HUES64 (cell line): Measurements from ENCODE around the gene GHITM.
A peak's percentile ranks its signal among the peaks of the same experiment; 100 is the strongest.
"Not testable (repeated sequence)": the region's sequence is repeated elsewhere in the genome, so short reads cannot be mapped to it uniquely, and the experiment has no call there.

ENCODE experiments used
- H3K27ac ChIP-seq: 2 replicates; pipeline ENCODE4 v1.7.0; 2013; ENCODE audit warnings: low read depth, low read length, inconsistent platforms
- H3K27me3 ChIP-seq: 2 replicates; pipeline ENCODE4 v1.6.1; 2013; ENCODE audit warnings: mild to moderate bottlenecking, low read length; ENCODE audit not compliant: insufficient read depth
- H3K36me3 ChIP-seq: 2 replicates; pipeline ENCODE4 v1.6.1; 2013; ENCODE audit warnings: mild to moderate bottlenecking, low read length; ENCODE audit not compliant: insufficient read depth
- H3K4me1 ChIP-seq: 2 replicates; pipeline ENCODE4 v1.6.1; 2013; ENCODE audit warnings: mild to moderate bottlenecking, low read length, moderate library complexity; ENCODE audit not compliant: insufficient read depth
- H3K4me3 ChIP-seq: 2 replicates; pipeline ENCODE4 v1.5.1; 2013; ENCODE audit warnings: mild to moderate bottlenecking, low read length, moderate library complexity
- H3K9ac ChIP-seq: 2 replicates; pipeline ENCODE4 v1.6.1; 2013; ENCODE audit warnings: mild to moderate bottlenecking, low read depth, low read length
- H3K9me3 ChIP-seq: 2 replicates; pipeline ENCODE4 v1.6.1; 2013; ENCODE audit warnings: low read depth, low read length; ENCODE audit not compliant: insufficient read depth
- WGBS: fragments of 150-250, 120-280 bp; methylation state at CpG from one replicate; pipeline ENCODE4 v1.1.7; 2013; ENCODE audit warnings: missing lambda C conversion rate; 5-methylcytosine and 5-hydroxymethylcytosine counted together

GHITM gene

GRCh38 chr10:84117686-84118394 is 21.5 kb upstream of the GHITM start:
- Histone ChIP-seq H3K9me3 (no peaks in the 10 kb centered on the region), H3K4me3 (no peak overlapping the region), H3K27ac (no peak overlapping the region), H3K27me3 (no peaks in the 10 kb centered on the region), H3K9ac (no peak overlapping the region), H3K36me3 (no peaks in the 10 kb centered on the region), H3K4me1 (no peaks in the 10 kb centered on the region)
- 85% methylated on average over 2 of the region's 2 CpGs for WGBS

GRCh38 chr10:84118395-84119006 is 20.8 kb upstream of the GHITM start:
- Histone ChIP-seq H3K9me3 (no peaks in the 10 kb centered on the region), H3K9ac (no peak overlapping the region), H3K27ac (no peak overlapping the region), H3K4me3 (no peak overlapping the region), H3K36me3 (no peaks in the 10 kb centered on the region), H3K4me1 (no peaks in the 10 kb centered on the region), H3K27me3 (no peaks in the 10 kb centered on the region)
- 93% methylated on average over 11 of the region's 12 CpGs for WGBS

GRCh38 chr10:84123362-84123761 is 15.9 kb upstream of the GHITM start:
- H3K9me3 ChIP-seq = peaks cover 23% of the 10 kb centered on the region
- H3K27ac ChIP-seq = no peak overlapping the region
- H3K36me3 ChIP-seq = no peaks in the 10 kb centered on the region
- H3K4me1 ChIP-seq = no peaks in the 10 kb centered on the region
- no peaks in the 10 kb centered on the region for H3K27me3 ChIP-seq
- 90% methylated on average over 1 of the region's 1 CpG for WGBS
- H3K9ac ChIP-seq = no peak overlapping the region
- no peak overlapping the region for H3K4me3 ChIP-seq

GRCh38 chr10:84125910-84126784 is 13.2 kb upstream of the GHITM start:
- not testable (repeated sequence) for H3K27me3 ChIP-seq, H3K4me3 ChIP-seq, H3K9ac ChIP-seq, H3K27ac ChIP-seq, H3K36me3 ChIP-seq, H3K4me1 ChIP-seq
- 85% methylated on average over 10 of the region's 10 CpGs for WGBS
- H3K9me3 ChIP-seq = peaks cover 23% of the 10 kb centered on the region

GRCh38 chr10:84126785-84127167 is 12.5 kb upstream of the GHITM start:
- Histone ChIP-seq H3K4me1 (no peaks in the 10 kb centered on the region), H3K36me3 (no peaks in the 10 kb centered on the region), H3K27me3 (no peaks in the 10 kb centered on the region), H3K9ac (no peak overlapping the region), H3K27ac (no peak overlapping the region), H3K9me3 (peaks cover 23% of the 10 kb centered on the region), H3K4me3 (no peak overlapping the region)
- WGBS = 85% methylated on average over 1 of the region's 1 CpG

GRCh38 chr10:84135836-84136235 is 3.5 kb upstream of the GHITM start:
- Histone ChIP-seq H3K9ac (no peak overlapping the region), H3K4me3 (no peak overlapping the region), H3K4me1 (peaks cover 13% of the 10 kb centered on the region), H3K36me3 (no peaks in the 10 kb centered on the region), H3K27me3 (no peaks in the 10 kb centered on the region), H3K27ac (no peak overlapping the region), H3K9me3 (no peaks in the 10 kb centered on the region)
- WGBS = 73% methylated on average over 2 of the region's 2 CpGs

GRCh38 chr10:84137811-84138210 is 1.5 kb upstream of the GHITM start:
- WGBS = 90% methylated on average over 2 of the region's 2 CpGs
- Histone ChIP-seq H3K36me3 (peaks cover 15% of the 10 kb centered on the region), H3K4me3 (no peak overlapping the region), H3K4me1 (peaks cover 13% of the 10 kb centered on the region), H3K27me3 (no peaks in the 10 kb centered on the region), H3K9ac (no peak overlapping the region), H3K27ac (no peak overlapping the region), H3K9me3 (no peaks in the 10 kb centered on the region)

GRCh38 chr10:84138478-84139125 is 707 bp upstream of the GHITM start:
- no peak overlapping the region; the same call in 1 of the 2 replicates for H3K27ac ChIP-seq
- H3K36me3 ChIP-seq = peaks cover 23% of the 10 kb centered on the region
- no peaks in the 10 kb centered on the region for H3K27me3 ChIP-seq
- H3K9me3 ChIP-seq = no peaks in the 10 kb centered on the region
- H3K4me3 ChIP-seq = peak overlapping the region; percentile 93
- peaks cover 13% of the 10 kb centered on the region for H3K4me1 ChIP-seq
- H3K9ac ChIP-seq = peak overlapping the region; percentile 74
- WGBS = 90% methylated on average over 20 of the region's 20 CpGs

GRCh38 chr10:84140036-84140379 is 699 bp downstream of the GHITM start:
- H3K36me3 ChIP-seq = peaks cover 37% of the 10 kb centered on the region
- peak overlapping the region; percentile 93 for H3K4me3 ChIP-seq
- peak overlapping the region; percentile 89 for H3K27ac ChIP-seq
- H3K4me1 ChIP-seq = peaks cover 13% of the 10 kb centered on the region
- peak overlapping the region; percentile 81 for H3K9ac ChIP-seq
- no peaks in the 10 kb centered on the region for H3K27me3 ChIP-seq
- no peaks in the 10 kb centered on the region for H3K9me3 ChIP-seq
- WGBS = 7% methylated on average over 12 of the region's 12 CpGs

- H3K4me1 ChIP-seq = no peaks in the 10 kb centered on the region
- no peaks in the 10 kb centered on the region for H3K27me3 ChIP-seq
- peaks cover 95% of the 10 kb centered on the region for H3K36me3 ChIP-seq
- H3K27ac ChIP-seq = no peak overlapping the region
- no peaks in the 10 kb centered on the region for H3K9me3 ChIP-seq
- H3K9ac ChIP-seq = no peak overlapping the region
- no peak overlapping the region for H3K4me3 ChIP-seq
Measured at GRCh38 chr10:84147347-84147746, 8.0 kb downstream of the GHITM start.
